ENCODE measurements around the gene LYPD6. TPM values are rescaled to one million over a fixed set of nuclear protein-coding genes. Genes with fewer than 3 reads are reported as not detected.
"Not testable (repeated sequence)": the region's sequence is repeated elsewhere in the genome, so short reads cannot be mapped to it uniquely, and the experiment has no call there.

Gene LYPD6
- total RNA-seq, 2 donors from 2014 or later = 3.5 to 4.0 TPM

GRCh38 chr2:149473068-149473467 lies 142.7 kb downstream of the LYPD6 start:
- intact Hi-C loops (cut with DNase I, micrococcal nuclease) = no loop called here
- no peak for DNase-seq
- ATAC-seq = no peak

GRCh38 chr2:149473521-149473920 lies 143.1 kb downstream of the LYPD6 start:
- intact Hi-C loops (cut with DNase I, micrococcal nuclease) = no loop called here
- no peak for DNase-seq
- no peak for ATAC-seq

- DNase-seq (no peak), ATAC-seq (no peak)
- intact Hi-C loops (cut with DNase I, micrococcal nuclease) = no loop called here
These were observed 152.7 kb downstream of the LYPD6 start for GRCh38 chr2:149483004-149483605.

GRCh38 chr2:149486664-149487063 lies 156.3 kb downstream of the LYPD6 start:
- DNase-seq (no peak), ATAC-seq (no peak)
- intact Hi-C loops (cut with DNase I, micrococcal nuclease) = no loop called here

- no peak for ATAC-seq
- no peak for DNase-seq
- intact Hi-C loops (cut with DNase I, micrococcal nuclease) = no loop called here
These were observed 156.8 kb downstream of the LYPD6 start for GRCh38 chr2:149487189-149487588.

GRCh38 chr2:149488706-149489440 lies 158.5 kb downstream of the LYPD6 start:
- ATAC-seq = no peak
- no peak for DNase-seq
- intact Hi-C loops (cut with DNase I, micrococcal nuclease) = no loop called here

- no peak for DNase-seq
- intact Hi-C loops (cut with DNase I, micrococcal nuclease) = no loop called here
- ATAC-seq = no peak
These were observed 159.1 kb downstream of the LYPD6 start for GRCh38 chr2:149489452-149489851.

GRCh38 chr2:149490296-149490695 lies 159.9 kb downstream of the LYPD6 start:
- no peak for DNase-seq
- no peak for ATAC-seq
- intact Hi-C loops (cut with DNase I, micrococcal nuclease) = no loop called here

- ATAC-seq = no peak
These were observed 162.5 kb downstream of the LYPD6 start for GRCh38 chr2:149492923-149493322.

GRCh38 chr2:149499204-149499603 lies 168.8 kb downstream of the LYPD6 start:
- intact Hi-C loops (cut with DNase I, micrococcal nuclease); ATAC-seq; DNase-seq: not testable (repeated sequence)

More at GRCh38 chr2:149492923-149493322, 162.5 kb downstream of the LYPD6 start:
- intact Hi-C loops (cut with DNase I, micrococcal nuclease) = no loop called here
- DNase-seq = no peak

GRCh38 chr2:149506808-149507207 lies 176.4 kb downstream of the LYPD6 start:
- intact Hi-C loops (cut with DNase I, micrococcal nuclease); ATAC-seq: not testable (repeated sequence)
- peak in 1 of 2 donors; percentile 10 for DNase-seq

GRCh38 chr2:149507974-149508373 lies 177.6 kb downstream of the LYPD6 start:
- DNase-seq (no peak), ATAC-seq (no peak)
- intact Hi-C loops (cut with DNase I, micrococcal nuclease) = no loop called here

- DNase-seq (no peak), ATAC-seq (no peak)
- intact Hi-C loops (cut with DNase I, micrococcal nuclease) = no loop called here
These were observed 183.1 kb downstream of the LYPD6 start for GRCh38 chr2:149513461-149513860.

Data from left colon (tissue), 2 donors.